Left cardiac atrium (tissue), 4 donors: ENCODE measurements around the gene PTGFR. TPM values are rescaled to one million over a fixed set of nuclear protein-coding genes. Genes with fewer than 3 reads are reported as not detected.

Source experiments
- ATAC-seq, 2 donors: fragments of 200-7000 bp; cut with Tn5 transposase; one replicate each; pipeline ENCODE4 v1.9.1; 2020; ENCODE audit warnings: mild to moderate bottlenecking in 2 of 2, moderate library complexity in 2 of 2
- DNase-seq: peaks from one replicate; pipeline ENCODE4 v3.0.0-alpha.2; 2020
- intact Hi-C, 2 donors: fragments of 100-400 bp; cut with DNase I; formaldehyde crosslinking; loops; one replicate each; pipeline versions ENCODE4 v1.14.1 to v1.15.1; 2022 to 2023
- total RNA-seq, 2 donors: library from RNA; stranded (reverse); fragmentation: NEBNext Ultra II Directional; extraction: Animal tissue kit (Norgen Biotek cat#: 25700); gene quantifications; one replicate each; pipeline ENCODE4 v1.2.1, GENCODE V29; 2021
- donor health status: DM: no; HTN: yes; CAD: no.
- donor health status: DM: no; HTN: yes; CAD: no; lungs with severe emphysema.
- donor health status: DM: yes; HTN: yes; CAD: no.
- donor health status: Dilated cardiomyopathy.

PTGFR gene
- total RNA-seq, 2 donors from 2014 or later = 4.2 to 7.9 TPM

GRCh38 chr1:78565393-78565792 is 74.6 kb downstream of the PTGFR start:
- intact Hi-C loops = no loop called here
- ATAC-seq = no peak
- no peak for DNase-seq

- ATAC-seq (no peak), DNase-seq (no peak)
- intact Hi-C loops = no loop called here
These were observed 79.8 kb downstream of the PTGFR start for GRCh38 chr1:78570539-78570938.

GRCh38 chr1:78577257-78578100 is 86.7 kb downstream of the PTGFR start:
- intact Hi-C loops = no loop called here
- ATAC-seq (no peak), DNase-seq (no peak)

- intact Hi-C loops = no loop called here
- ATAC-seq (no peak), DNase-seq (no peak)
These were observed 95.8 kb downstream of the PTGFR start for GRCh38 chr1:78586572-78586971.

GRCh38 chr1:78587211-78587610 is 96.4 kb downstream of the PTGFR start:
- no peak for DNase-seq
- intact Hi-C loops = no loop called here

More at GRCh38 chr1:78587211-78587610, 96.4 kb downstream of the PTGFR start:
- no peak for ATAC-seq

Other genes with a start within 250 kb of the PTGFR start
- gene IFI44L, start 129.5 kb downstream of the PTGFR start, total RNA-seq = 10 to 100 TPM in 1 of 2 donors, 1 to 10 TPM in 1; 4.5 to 20.7 TPM
- gene IFI44, start 158.9 kb downstream of the PTGFR start, total RNA-seq = 10 to 100 TPM; 13.0 to 24.3 TPM